Measurements from ENCODE around the gene FERMT3. TPM values are rescaled to one million over a fixed set of nuclear protein-coding genes. Genes with fewer than 3 reads are reported as not detected.

The FERMT3 gene
- total and polyA plus RNA-seq, 2 of the 8 experiments (the other 6 are each of a cell fraction or from before 2014, with no cell fraction given) = 1.4 to 3.7 TPM

DNA sequence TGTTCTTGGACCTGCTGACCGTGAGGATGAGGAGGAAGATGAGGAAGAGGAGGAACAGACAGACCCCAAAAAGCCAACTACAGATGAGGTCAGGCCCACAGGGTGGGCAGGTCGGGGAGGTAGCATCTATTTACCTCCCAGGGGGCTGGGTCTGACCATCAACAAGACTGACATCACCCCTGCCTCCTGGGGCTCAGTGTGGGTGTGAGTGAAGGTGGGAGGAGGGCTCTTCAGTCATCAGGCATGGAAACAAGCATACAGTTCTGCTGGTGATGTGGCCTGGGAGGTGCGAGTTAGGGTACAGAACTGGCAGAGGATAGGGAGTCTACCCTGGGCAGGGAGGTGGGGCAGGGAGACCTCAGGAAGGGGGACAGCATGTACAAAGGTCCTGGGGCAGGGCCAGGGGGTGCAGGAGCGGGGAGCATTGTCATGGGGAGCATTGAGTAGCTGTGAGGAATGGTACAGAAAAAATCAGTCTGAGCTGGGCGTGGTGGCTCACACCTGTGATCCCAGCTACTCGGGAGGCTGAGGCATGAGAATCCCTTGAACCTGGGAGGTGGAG, 53.7 kb downstream of the FERMT3 start:
- H2BK12ac ChIP-seq (ENCODE audit: low read depth, low read length) = no peak overlapping the region
- H3K23ac ChIP-seq (ENCODE audit: insufficient read length) = no peak overlapping the region
- H3K18ac ChIP-seq (ENCODE audit: extremely low read depth, low read length) = no peak overlapping the region
- no peak overlapping the region for H2BK15ac ChIP-seq (ENCODE audit: low read length)
- no peak overlapping the region for H3K9ac ChIP-seq (replicated peaks in 1 of 4; ENCODE audit: extremely low read depth in 1 of 4, low read depth in 3 of 4, low read length in 3 of 4)
- H3K4me3 ChIP-seq (ENCODE audit: extremely low read depth in 1 of 4, insufficient read depth in 2 of 4, low read depth in 3 of 4, low read length in 4 of 4) = no peak overlapping the region
- peaks cover 8 to 24% of the 10 kb centered on the region in 2 experiments for H4K20me1 ChIP-seq (replicated peaks in 1 of 2; ENCODE audit: control insufficient read depth in 1 of 2, insufficient read depth in 2 of 2, low read length in 2 of 2)
- no peak for FAIRE-seq
- H3K36me3 ChIP-seq (ENCODE audit: control insufficient read depth in 2 of 4, insufficient read depth in 4 of 4, low read length in 3 of 4) = peaks cover 20 to 83% (median 41%) of the 10 kb centered on the region in 4 experiments
- no peak overlapping the region for H3K56ac ChIP-seq (replicated peaks; ENCODE audit: insufficient read length, low read depth, low read length)
- no peak overlapping the region for H3K4me2 ChIP-seq (ENCODE audit: insufficient read depth in 1 of 2, low read depth in 2 of 2, low read length in 2 of 2)
- H3K23me2 ChIP-seq (ENCODE audit: low read depth, low read length) = no peaks in the 10 kb centered on the region
- H2AK5ac ChIP-seq (ENCODE audit: low read depth, low read length) = no peak overlapping the region
- ChIA-PET POLR2A (ENCODE audit: partially characterized antibody) (interaction anchor here (1.2 to 7.1 kb wide), 2 partner anchors 7 to 12 kb away, joined by 3 to 101 read pairs; no protein-coding TSS in a partner anchor), CTCF (ENCODE audit: partially characterized antibody) (interaction anchor here (0.9 to 1.9 kb wide), 3 partner anchors 12 to 85 kb away, joined by 3 to 8 read pairs (median 5); partner anchors contain the start of gene FERMT3)
- H3K79me1 ChIP-seq (ENCODE audit: low read depth, low read length) = no peaks in the 10 kb centered on the region
- TF ChIP-seq CBX5 (IDR thresholded peaks at IDR 0.05; ENCODE audit: low read depth, low read length) (no peak), POU5F1 (IDR thresholded peaks at IDR 0.05; ENCODE audit: low read depth, low read length) (no peak), KDM1A (IDR thresholded peaks at IDR 0.05; ENCODE audit: borderline replicate concordance, low read length) (no peak), YY1 (IDR thresholded peaks at IDR 0.05; ENCODE audit: low read depth, low read length) (no peak), CEBPB (IDR thresholded peaks at IDR 0.05; ENCODE audit: low read depth, low read length) (no peak), POLR2A (IDR thresholded peaks at IDR 0.05; ENCODE audit: control extremely low read depth in 1 of 2, low read depth in 2 of 2, low read length in 2 of 2) (no peak), SAP30 (IDR thresholded peaks at IDR 0.05; ENCODE audit: insufficient read depth, insufficient replicate concordance, low read length) (no peak)
- TF ChIP-seq, protein P1, sequence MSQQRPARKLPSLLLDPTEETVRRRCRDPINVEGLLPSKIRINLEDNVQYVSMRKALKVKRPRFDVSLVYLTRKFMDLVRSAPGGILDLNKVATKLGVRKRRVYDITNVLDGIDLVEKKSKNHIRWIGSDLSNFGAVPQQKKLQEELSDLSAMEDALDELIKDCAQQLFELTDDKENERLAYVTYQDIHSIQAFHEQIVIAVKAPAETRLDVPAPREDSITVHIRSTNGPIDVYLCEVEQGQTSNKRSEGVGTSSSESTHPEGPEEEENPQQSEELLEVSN (IDR thresholded peaks at IDR 0.05) = no peak
- H4K5ac ChIP-seq (ENCODE audit: insufficient read length, low read depth, low read length) = no peak overlapping the region
- no peak overlapping the region for H3K14ac ChIP-seq (ENCODE audit: insufficient read length)
- H3K79me2 ChIP-seq (ENCODE audit: control insufficient read depth in 1 of 2, insufficient read depth in 2 of 2, low read length in 2 of 2) = no peaks in the 10 kb centered on the region
- no peak overlapping the region for H2BK120ac ChIP-seq (replicated peaks; ENCODE audit: low read depth, low read length)
- no peak overlapping the region for H2BK5ac ChIP-seq (ENCODE audit: low read depth, low read length)
- no peak overlapping the region for H4K8ac ChIP-seq (ENCODE audit: extremely low read depth, insufficient read depth, low read length)
- no peak overlapping the region for H2BK20ac ChIP-seq (ENCODE audit: low read length)
- no peaks in the 10 kb centered on the region for H3K27me3 ChIP-seq (replicated peaks in 1 of 4; ENCODE audit: control insufficient read depth in 3 of 4, extremely low read depth in 1 of 4, insufficient read depth in 3 of 4, low read length in 3 of 4)
- H3K9me3 ChIP-seq (ENCODE audit: insufficient read depth in 2 of 2, low read depth in 1 of 2, low read length in 1 of 2) = no peaks in the 10 kb centered on the region
- H3K4ac ChIP-seq (replicated peaks; ENCODE audit: insufficient read length, low read depth, low read length) = no peak overlapping the region
- 94% methylated on average over 6 of the region's 6 CpGs; no CpG with 5 or more reads in 1 of the 2 experiments for WGBS, 2 experiments (ENCODE audit: extremely low coverage in 1 of 2, insufficient coverage in 1 of 2, insufficient read length in 1 of 2, insufficient replicate concordance in 2 of 2, low coverage in 1 of 2, low lambda C conversion rate in 2 of 2, missing lambda C conversion rate in 1 of 2)
- no peak overlapping the region for H3K27ac ChIP-seq (ENCODE audit: low read depth, low read length)
- no peak overlapping the region for H4K91ac ChIP-seq (replicated peaks; ENCODE audit: insufficient read length, low read length)
- H2AFZ ChIP-seq (ENCODE audit: low read length) = no peak overlapping the region
- no peaks in the 10 kb centered on the region; a peak in 3 of 7 replicates for H3K4me1 ChIP-seq (replicated peaks in 1 of 4; ENCODE audit: control insufficient read depth in 3 of 4, insufficient read depth in 4 of 4, low read length in 3 of 4)
- no peak for DNase-seq (ENCODE audit: low read depth in 1 of 2, low spot score in 2 of 2)

Measured in H1 (cell line).